ENCODE measurements around the gene EEIG1. TPM values are rescaled to one million over a fixed set of nuclear protein-coding genes. Genes with fewer than 3 reads are reported as not detected.

The EEIG1 gene
- total RNA-seq, 2 donors from 2014 or later: 8.3 to 11.6 TPM

DNA sequence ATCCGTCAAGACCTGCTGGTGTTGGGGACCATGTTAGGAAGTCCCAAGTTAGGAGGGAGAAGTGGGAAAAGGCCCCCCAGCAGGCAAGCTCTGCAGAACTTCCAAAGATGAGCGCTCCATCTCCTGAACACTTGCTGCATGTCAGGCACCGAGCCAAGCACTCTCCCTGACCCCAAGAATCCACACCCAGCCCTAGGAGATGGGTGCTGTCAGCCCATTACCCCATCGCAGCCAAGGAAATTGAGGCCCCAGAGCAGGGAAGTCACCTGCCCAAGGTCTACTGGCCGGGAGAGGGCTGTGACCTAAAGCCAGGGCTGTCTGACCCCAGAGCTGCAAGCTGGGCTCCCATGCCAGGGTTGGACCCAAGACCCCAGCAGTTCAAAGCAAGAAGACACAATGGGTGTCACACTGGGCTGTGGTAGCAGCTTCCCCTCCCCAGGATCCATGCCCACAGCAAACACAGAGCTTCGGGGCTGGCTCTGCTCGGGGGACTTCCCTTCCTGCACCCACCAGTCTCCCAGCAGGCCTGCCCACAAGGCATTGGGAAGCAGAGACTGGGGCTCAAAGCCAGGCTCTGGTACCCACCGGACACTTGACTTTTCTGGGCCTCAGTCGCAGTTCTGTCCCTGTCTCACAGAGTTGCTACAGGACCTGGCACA is 13.5 kb downstream of the EEIG1 start:
- Histone ChIP-seq H3K9me3 (no peaks in the 10 kb centered on the region), H3K27ac (peak overlapping the region; percentile 94 to 96), H3K4me1 (peaks cover 0 to 98% of the 10 kb centered on the region in 2 donors), H3K36me3 (no peaks in the 10 kb centered on the region), H3K4me3 (no peak overlapping the region), H3K27me3 (no peaks in the 10 kb centered on the region)
- no peak for TF ChIP-seq CTCF (IDR thresholded peaks at IDR 0.05)
- DNase-seq (ENCODE audit: low spot score): no peak

GRCh38 chr9:127966416-127967150 is 14.2 kb downstream of the EEIG1 start:
- H3K36me3 ChIP-seq: no peaks in the 10 kb centered on the region
- peak overlapping the region; percentile 94 to 96 for H3K27ac ChIP-seq
- no peak overlapping the region for H3K4me3 ChIP-seq
- DNase-seq (ENCODE audit: low spot score): no peak
- H3K4me1 ChIP-seq: peaks cover 0 to 94% of the 10 kb centered on the region in 2 donors
- H3K27me3 ChIP-seq: no peaks in the 10 kb centered on the region
- no peak for TF ChIP-seq CTCF (IDR thresholded peaks at IDR 0.05)
- no peaks in the 10 kb centered on the region for H3K9me3 ChIP-seq

DNA sequence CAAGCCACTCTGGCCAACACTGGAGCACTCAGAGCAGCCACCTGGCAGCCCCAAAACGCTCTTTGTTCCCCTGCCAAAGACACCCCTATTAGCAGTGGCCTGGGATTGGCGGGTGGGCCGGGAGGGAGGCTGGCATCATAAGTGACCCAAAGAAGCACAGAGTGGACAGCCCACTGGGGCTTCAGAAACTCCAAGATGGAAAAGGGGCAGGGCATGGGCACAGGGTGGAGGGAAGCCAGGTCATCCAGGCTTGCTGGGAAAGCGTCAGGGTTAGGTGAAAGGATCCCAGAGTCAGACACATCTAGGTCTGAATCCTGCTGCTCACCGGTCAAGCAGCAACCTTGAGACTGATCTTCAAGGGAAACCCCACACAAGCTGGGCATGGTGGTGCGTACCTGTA is 14.8 kb downstream of the EEIG1 start:
- Histone ChIP-seq H3K27me3 (no peaks in the 10 kb centered on the region), H3K27ac (peak overlapping the region; percentile 94 to 96), H3K9me3 (no peaks in the 10 kb centered on the region), H3K4me3 (peak overlapping the region in 1 of 2 donors; percentile 28), H3K4me1 (peaks cover 0 to 91% of the 10 kb centered on the region in 2 donors), H3K36me3 (no peaks in the 10 kb centered on the region)
- no peak for DNase-seq (ENCODE audit: low spot score)
- no peak for TF ChIP-seq CTCF (IDR thresholded peaks at IDR 0.05)

- peaks cover 0 to 79% of the 10 kb centered on the region in 2 donors for H3K4me1 ChIP-seq
- H3K36me3 ChIP-seq: no peaks in the 10 kb centered on the region
These were observed 17.3 kb downstream of the EEIG1 start for GRCh38 chr9:127963359-127964064.

GRCh38 chr9:127963041-127963358 is 17.8 kb downstream of the EEIG1 start:
- Histone ChIP-seq H3K27ac (peak overlapping the region; percentile 94 to 96), H3K9me3 (no peaks in the 10 kb centered on the region), H3K4me3 (no peak overlapping the region), H3K4me1 (peaks cover 0 to 74% of the 10 kb centered on the region in 2 donors), H3K36me3 (no peaks in the 10 kb centered on the region), H3K27me3 (no peaks in the 10 kb centered on the region)
- DNase-seq (ENCODE audit: low spot score): no peak
- TF ChIP-seq CTCF (IDR thresholded peaks at IDR 0.05): no peak

More at GRCh38 chr9:127963359-127964064, 17.3 kb downstream of the EEIG1 start:
- H3K9me3 ChIP-seq: no peaks in the 10 kb centered on the region
- no peaks in the 10 kb centered on the region for H3K27me3 ChIP-seq
- H3K27ac ChIP-seq: peak overlapping the region; percentile 94 to 96
- DNase-seq (ENCODE audit: low spot score): no peak
- H3K4me3 ChIP-seq: no peak overlapping the region
- no peak for TF ChIP-seq CTCF (IDR thresholded peaks at IDR 0.05)

Data from right atrium auricular region (tissue), 2 donors.